HCT116 (cell line): ENCODE data around the gene NRAP. TPM values are rescaled to one million over a fixed set of nuclear protein-coding genes. Genes with fewer than 3 reads are reported as not detected.

ENCODE experiments used
- ATAC-seq: fragments of 200-7000 bp; cut with Tn5 transposase; 2 replicates; pipeline ENCODE4 v1.9.1; 2020; ENCODE audit warnings: mild to moderate bottlenecking, moderate library complexity
- BruUV-seq: library from RNA; stranded (reverse); fragments of 400-500 nt; replicated peaks from 2 replicates; lab custom pipeline; 2021; lab: Mats Ljungman, UMichigan
- CTCF ChIA-PET: fragments of 300-600 bp; sonication (Branson Sonifier 250); formaldehyde crosslinking; loops from one replicate; lab custom pipeline; 2021; ENCODE audit warnings: antibody characterized with exemption; lab: Charles Lee
- POLR2A ChIA-PET: fragments of 300-600, 350-600 bp; sonication (Branson Sonifier 250); formaldehyde crosslinking; loops from one replicate; lab custom pipeline; 2021; ENCODE audit warnings: antibody characterized with exemption; lab: Charles Lee
- RAD21 ChIA-PET, 2 experiments: fragments of 300-600 bp; sonication (Branson Sonifier 250); formaldehyde crosslinking; loops; one replicate each; lab custom pipeline; 2023; ENCODE audit warnings: low total read pairs in 2 of 2; ENCODE audit not compliant: uncharacterized antibody in 2 of 2, unreplicated experiment in 2 of 2, low non-redundant PET in 1 of 2; lab: Charles Lee
- DNase-seq: peaks from one replicate; pipeline ENCODE4 v3.0.0-alpha.2; 2010; ENCODE audit warnings: low read depth, low spot score
- H2AFZ ChIP-seq: fragments of 200-600 bp; shearing (Covaris generic), sonication (generic); 2 replicates; pipeline ENCODE4 v1.6.1; 2017; ENCODE audit warnings: low read depth, mixed run types, mixed read lengths, antibody characterized with exemption, low read length; ENCODE audit not compliant: poor library complexity, severe bottlenecking
- H3K27ac ChIP-seq: 2 replicates; pipeline ENCODE4 v1.5.1; 2012; ENCODE audit warnings: low read depth, low read length
- H3K27me3 ChIP-seq: fragments of 200-600 bp; sonication (generic); 2 replicates; pipeline ENCODE4 v1.6.1; 2016; ENCODE audit warnings: mixed run types, low read length, mixed read lengths; ENCODE audit not compliant: insufficient read depth
- H3K36me3 ChIP-seq, 2 experiments: fragments of 200-500 bp in 1 of 2; fragments of 200-600 bp in 1 of 2; sonication (Bioruptor generic) in 1 of 2; sonication (generic) in 1 of 2; 2 replicates each; pipeline versions ENCODE4 v1.5.1 to v1.6.1; 2014 to 2016; ENCODE audit warnings: low read length in 2 of 2, inconsistent platforms in 1 of 2, mixed read lengths in 1 of 2, mixed run types in 1 of 2; ENCODE audit not compliant: insufficient read depth in 2 of 2, control insufficient read depth in 1 of 2
- H3K4me1 ChIP-seq, 2 experiments: fragments of 200-600 bp in 1 of 2; sonication (generic) in 1 of 2; 2 replicates each; pipeline versions ENCODE4 v1.5.1 to v1.6.1; 2012 to 2017; ENCODE audit warnings: low read length in 2 of 2, inconsistent platforms in 1 of 2, mild to moderate bottlenecking in 1 of 2, mixed read lengths in 1 of 2, mixed run types in 1 of 2, moderate library complexity in 1 of 2; ENCODE audit not compliant: insufficient read depth in 2 of 2, control insufficient read depth in 1 of 2
- H3K4me2 ChIP-seq: fragments of 200-600 bp; sonication (generic); 2 replicates; pipeline ENCODE4 v1.6.1; 2017; ENCODE audit warnings: mixed run types, low read length, mixed read lengths
- H3K4me3 ChIP-seq, 2 experiments: fragments of 200-600 bp in 1 of 2; sonication (generic) in 1 of 2; replicated peaks in 1 of 2; 2 replicates each; pipeline ENCODE4 v1.5.1; 2011 to 2016; ENCODE audit warnings: low read length in 2 of 2, control low read depth in 1 of 2, low read depth in 1 of 2, mild to moderate bottlenecking in 1 of 2, mixed read lengths in 1 of 2, mixed run types in 1 of 2
- H3K79me2 ChIP-seq: fragments of 200-600 bp; sonication (generic); 2 replicates; pipeline ENCODE4 v1.6.1; 2017; ENCODE audit warnings: mild to moderate bottlenecking, mixed run types, low read length, moderate library complexity, mixed read lengths; ENCODE audit not compliant: insufficient read depth
- H3K9ac ChIP-seq: fragments of 200-600 bp; sonication (generic); 2 replicates; pipeline ENCODE4 v1.6.1; 2016; ENCODE audit warnings: low read length, mixed read lengths
- H3K9me2 ChIP-seq: fragments of 200-600 bp; sonication (generic), shearing (Covaris generic); 2 replicates; pipeline ENCODE4 v1.6.1; 2017; ENCODE audit warnings: mixed run types, mild to moderate bottlenecking, moderate library complexity; ENCODE audit not compliant: insufficient read depth
- H3K9me3 ChIP-seq, 2 experiments: fragments of 200-500 bp in 1 of 2; fragments of 200-600 bp in 1 of 2; sonication (Bioruptor generic) in 1 of 2; sonication (generic) in 1 of 2; 2 replicates each; pipeline ENCODE4 v1.6.1; 2014 to 2017; ENCODE audit warnings: low read length in 2 of 2, mixed read lengths in 2 of 2, inconsistent platforms in 1 of 2, low read depth in 1 of 2, mild to moderate bottlenecking in 1 of 2, mixed run types in 1 of 2, moderate library complexity in 1 of 2; ENCODE audit not compliant: control insufficient read depth in 1 of 2, insufficient read depth in 1 of 2
- H4K20me1 ChIP-seq: fragments of 200-600 bp; sonication (generic), shearing (Covaris generic); 2 replicates; pipeline ENCODE4 v1.6.1; 2017; ENCODE audit warnings: mixed run types, mild to moderate bottlenecking, moderate library complexity; ENCODE audit not compliant: insufficient read depth
- CBX3 ChIP-seq: IDR thresholded peaks from 2 replicates; pipeline ENCODE4 v1.6.1; 2012; ENCODE audit warnings: low read depth
- CTCF ChIP-seq, 3 experiments: fragments of 200-600 bp in 1 of 3; sonication (generic) in 1 of 3; IDR thresholded peaks in 2 of 3; conservative IDR thresholded peaks in 1 of 3; 2 replicates each; pipeline ENCODE4 v1.5.1; 2012 to 2017; ENCODE audit warnings: low read depth in 2 of 3, low read length in 2 of 3, antibody characterized with exemption in 1 of 3, borderline replicate concordance in 1 of 3, control low read depth in 1 of 3, mild to moderate bottlenecking in 1 of 3, mixed read lengths in 1 of 3, mixed run types in 1 of 3, moderate library complexity in 1 of 3; ENCODE audit not compliant: insufficient read depth in 1 of 3
- ELF1 ChIP-seq: IDR thresholded peaks from 2 replicates; pipeline ENCODE4 v1.6.1; 2012; ENCODE audit warnings: low read depth, borderline replicate concordance
- EZH2 ChIP-seq: fragments of 200-600 bp; sonication (generic); IDR thresholded peaks from 2 replicates; pipeline ENCODE4 v1.6.1; 2017; ENCODE audit warnings: antibody characterized with exemption, mixed run types
- FOSL1 ChIP-seq: IDR thresholded peaks from 2 replicates; pipeline ENCODE4 v1.6.1; 2012; ENCODE audit warnings: low read depth
- POLR2A ChIP-seq: IDR thresholded peaks from 2 replicates; pipeline ENCODE4 v1.7.0; 2011; ENCODE audit warnings: borderline replicate concordance; ENCODE audit not compliant: insufficient read depth, insufficient read length; ENCODE audit errors: extremely low read depth
- POLR2AphosphoS5 ChIP-seq: IDR thresholded peaks from 2 replicates; pipeline ENCODE4 v1.6.1; 2011; ENCODE audit warnings: mild to moderate bottlenecking, low read depth, low read length, moderate library complexity
- SP1 ChIP-seq: IDR thresholded peaks from 2 replicates; pipeline ENCODE4 v1.6.1; 2012; ENCODE audit warnings: low read depth
- TCF7L2 ChIP-seq: IDR thresholded peaks from 2 replicates; pipeline ENCODE4 v1.7.0; 2011; ENCODE audit warnings: borderline replicate concordance, inconsistent platforms; ENCODE audit not compliant: insufficient read depth, insufficient read length; ENCODE audit errors: extremely low read depth
- ZFX ChIP-seq: fragments of 450-650 bp; IDR thresholded peaks from 2 replicates; pipeline ENCODE4 v1.6.1; 2017
- intact Hi-C: fragments of 100-400 bp; cut with micrococcal nuclease; formaldehyde crosslinking; loops from 2 replicates; pipeline ENCODE4 v1.10.0; 2022
- total RNA-seq: library from RNA; stranded (reverse); gene quantifications from one replicate; pipeline ENCODE4 v1.2.1, GENCODE V29; 2021; ENCODE audit not compliant: unreplicated experiment
- TF ChIP-seq, protein P1 (sequence below): IDR thresholded peaks from 2 replicates; pipeline ENCODE4 v1.6.1; 2012
- TF ChIP-seq, protein P2 (sequence below): IDR thresholded peaks from 2 replicates; pipeline ENCODE4 v1.6.1; 2011; ENCODE audit warnings: mild to moderate bottlenecking, low read length, moderate library complexity; ENCODE audit not compliant: insufficient replicate concordance; ENCODE audit errors: extremely low read depth

The NRAP gene
- total RNA-seq, 1 experiment from 2014 or later: not detected

DNA sequence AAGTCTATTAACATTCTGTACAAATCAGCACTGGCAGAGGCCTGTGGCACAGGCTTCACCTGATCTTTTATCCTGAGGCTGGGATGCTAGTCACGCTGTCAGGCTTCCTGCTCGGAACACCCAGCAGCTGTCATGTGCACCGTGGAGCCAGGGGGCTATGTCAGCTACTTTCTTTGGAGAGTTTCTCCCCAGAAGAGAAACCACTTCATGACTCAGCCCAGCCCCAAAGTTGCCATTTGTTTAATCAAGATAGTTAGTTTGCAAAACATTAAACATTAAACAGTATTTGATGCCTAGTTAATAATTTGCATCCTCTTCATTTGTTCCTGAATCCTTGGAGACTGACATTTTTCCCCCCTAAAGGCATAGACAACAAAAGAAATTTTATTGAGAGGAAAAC is 111.1 kb downstream of the NRAP start, which contains the start of gene HABP2:
Gene HABP2, plus strand, starts transcription at position 353 of the 400 bp plus-strand sequence. CDS start 69 bp downstream, outside the sequence.
- no peak for DNase-seq
- Histone ChIP-seq H2AFZ (no peak within 1 kb of the TSS), H3K27me3 (0 out of 2 replicates have a peak, but pooled peaks cover 4% of the 10 kb centered on the region), H3K9ac (no peak within 1 kb of the TSS), H3K36me3 (no peaks in the 10 kb centered on the region), H3K9me3 (no peaks in the 10 kb centered on the region), H4K20me1 (no peaks in the 10 kb centered on the region), H3K4me3 (no peak within 1 kb of the TSS), H3K4me1 (no peaks in the 10 kb centered on the region), H3K9me2 (no peaks in the 10 kb centered on the region), H3K79me2 (no peaks in the 10 kb centered on the region), H3K27ac (no peak within 1 kb of the TSS), H3K4me2 (no peak within 1 kb of the TSS)
- BruUV-seq: no TSS peak
- ATAC-seq: no peak
- TF ChIP-seq, protein P1, sequence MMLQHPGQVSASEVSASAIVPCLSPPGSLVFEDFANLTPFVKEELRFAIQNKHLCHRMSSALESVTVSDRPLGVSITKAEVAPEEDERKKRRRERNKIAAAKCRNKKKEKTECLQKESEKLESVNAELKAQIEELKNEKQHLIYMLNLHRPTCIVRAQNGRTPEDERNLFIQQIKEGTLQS: no peak
- TF ChIP-seq CBX3: no peak
- TF ChIP-seq SP1: no peak
- TF ChIP-seq CTCF (IDR thresholded peaks at IDR 0.05 in 2 of 3, conservative IDR thresholded peaks at IDR 0.05 in 1 of 3; ENCODE audit: borderline replicate concordance in 1 of 3, insufficient read depth in 1 of 3, low read depth in 2 of 3, low read length in 2 of 3): no peak
- TF ChIP-seq TCF7L2: no peak
- TF ChIP-seq, protein P2, sequence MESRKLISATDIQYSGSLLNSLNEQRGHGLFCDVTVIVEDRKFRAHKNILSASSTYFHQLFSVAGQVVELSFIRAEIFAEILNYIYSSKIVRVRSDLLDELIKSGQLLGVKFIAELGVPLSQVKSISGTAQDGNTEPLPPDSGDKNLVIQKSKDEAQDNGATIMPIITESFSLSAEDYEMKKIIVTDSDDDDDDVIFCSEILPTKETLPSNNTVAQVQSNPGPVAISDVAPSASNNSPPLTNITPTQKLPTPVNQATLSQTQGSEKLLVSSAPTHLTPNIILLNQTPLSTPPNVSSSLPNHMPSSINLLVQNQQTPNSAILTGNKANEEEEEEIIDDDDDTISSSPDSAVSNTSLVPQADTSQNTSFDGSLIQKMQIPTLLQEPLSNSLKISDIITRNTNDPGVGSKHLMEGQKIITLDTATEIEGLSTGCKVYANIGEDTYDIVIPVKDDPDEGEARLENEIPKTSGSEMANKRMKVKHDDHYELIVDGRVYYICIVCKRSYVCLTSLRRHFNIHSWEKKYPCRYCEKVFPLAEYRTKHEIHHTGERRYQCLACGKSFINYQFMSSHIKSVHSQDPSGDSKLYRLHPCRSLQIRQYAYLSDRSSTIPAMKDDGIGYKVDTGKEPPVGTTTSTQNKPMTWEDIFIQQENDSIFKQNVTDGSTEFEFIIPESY: no peak
- no peak for TF ChIP-seq POLR2A
- no peak for TF ChIP-seq ELF1
- TF ChIP-seq ZFX: no peak
- TF ChIP-seq POLR2AphosphoS5: no peak
- TF ChIP-seq EZH2: no peak
- no peak for TF ChIP-seq FOSL1
- intact Hi-C loops: no loop called here
- ChIA-PET RAD21 (no interaction called here), POLR2A (no interaction called here), CTCF (no interaction called here)
